HG03521 (cell line): ENCODE data around the gene DLG1.

ENCODE experiments used
- ATAC-seq: cut with Tn5 transposase; IDR thresholded peaks from one replicate; pipeline ENCODE4 v1.9.1; 2021; ENCODE audit warnings: mild to moderate bottlenecking, moderate library complexity; ENCODE audit not compliant: unreplicated experiment

Gene DLG1

GRCh38 chr3:197253238-197253947 is 45.0 kb downstream of the DLG1 start:
- ATAC-seq: no peak

- no peak for ATAC-seq
These were observed 48.9 kb downstream of the DLG1 start for GRCh38 chr3:197249542-197249941.

GRCh38 chr3:197248341-197248740 is 50.1 kb downstream of the DLG1 start:
- ATAC-seq: no peak

GRCh38 chr3:197244751-197245150 is 53.7 kb downstream of the DLG1 start:
- no peak for ATAC-seq

- no peak for ATAC-seq
These were observed 55.5 kb downstream of the DLG1 start for GRCh38 chr3:197242784-197243432.

- ATAC-seq: no peak
These were observed 57.2 kb downstream of the DLG1 start for GRCh38 chr3:197241173-197241572.

- no peak for ATAC-seq
These were observed 58.6 kb downstream of the DLG1 start for GRCh38 chr3:197239857-197240256.

- ATAC-seq: no peak
These were observed 59.6 kb downstream of the DLG1 start for GRCh38 chr3:197238842-197239241.

GRCh38 chr3:197237897-197238296 is 60.5 kb downstream of the DLG1 start:
- no peak for ATAC-seq

- ATAC-seq: no peak
These were observed 62.0 kb downstream of the DLG1 start for GRCh38 chr3:197236362-197236761.

- no peak for ATAC-seq
These were observed 63.2 kb downstream of the DLG1 start for GRCh38 chr3:197234947-197235914.

GRCh38 chr3:197231321-197231720 is 67.1 kb downstream of the DLG1 start:
- no peak for ATAC-seq

- no peak for ATAC-seq
These were observed 68.6 kb downstream of the DLG1 start for GRCh38 chr3:197229836-197230235.

GRCh38 chr3:197229178-197229577 is 69.2 kb downstream of the DLG1 start:
- no peak for ATAC-seq

- no peak for ATAC-seq
These were observed 70.4 kb downstream of the DLG1 start for GRCh38 chr3:197227780-197228574.

GRCh38 chr3:197226179-197226578 is 72.2 kb downstream of the DLG1 start:
- ATAC-seq: no peak

- no peak for ATAC-seq
These were observed 72.8 kb downstream of the DLG1 start for GRCh38 chr3:197225579-197225978.

GRCh38 chr3:197224034-197224444 is 74.4 kb downstream of the DLG1 start:
- ATAC-seq: no peak

GRCh38 chr3:197222937-197223370 is 75.5 kb downstream of the DLG1 start:
- no peak for ATAC-seq

- ATAC-seq: no peak
These were observed 78.8 kb downstream of the DLG1 start for GRCh38 chr3:197219619-197220018.

- ATAC-seq: no peak
These were observed 80.2 kb downstream of the DLG1 start for GRCh38 chr3:197218210-197218609.
